KMS-11 (cell line): ENCODE measurements around the gene DISC1.

Experiments
- H2AFZ ChIP-seq: fragments of 200-600 bp; sonication (generic); 2 replicates; pipeline ENCODE4 v1.6.1; 2016; ENCODE audit warnings: antibody characterized with exemption, mixed run types, low read depth
- H3K27ac ChIP-seq: fragments of 200-600 bp; sonication (generic); 2 replicates; pipeline ENCODE4 v1.6.1; 2016; ENCODE audit warnings: mild to moderate bottlenecking, mixed run types
- H3K27me3 ChIP-seq: fragments of 200-600 bp; sonication (generic); 2 replicates; pipeline ENCODE4 v1.6.1; 2017; ENCODE audit warnings: mild to moderate bottlenecking, low read depth, mixed run types, moderate library complexity; ENCODE audit not compliant: insufficient read depth
- H3K36me3 ChIP-seq: fragments of 200-600 bp; sonication (generic); 2 replicates; pipeline ENCODE4 v1.6.1; 2017; ENCODE audit warnings: mild to moderate bottlenecking, mixed run types; ENCODE audit not compliant: insufficient read depth
- H3K4me1 ChIP-seq: fragments of 200-600 bp; sonication (generic); 2 replicates; pipeline ENCODE4 v1.6.1; 2016; ENCODE audit warnings: mild to moderate bottlenecking, low read depth, mixed run types; ENCODE audit not compliant: poor library complexity, severe bottlenecking
- H3K4me2 ChIP-seq: fragments of 200-600 bp; sonication (generic); 2 replicates; pipeline ENCODE4 v1.7.0; 2016; ENCODE audit warnings: mild to moderate bottlenecking, mixed run types
- H3K4me3 ChIP-seq: fragments of 200-600 bp; sonication (generic); IDR thresholded peaks from 2 replicates; pipeline ENCODE4 v1.6.1; 2017; ENCODE audit warnings: low read depth, low read length, mixed read lengths; ENCODE audit not compliant: insufficient read depth
- H3K79me2 ChIP-seq: fragments of 200-600 bp; sonication (generic); 2 replicates; pipeline ENCODE4 v1.6.1; 2016; ENCODE audit warnings: low read depth, mixed run types; ENCODE audit not compliant: insufficient read depth
- H3K9ac ChIP-seq: fragments of 200-600 bp; sonication (generic); 2 replicates; pipeline ENCODE4 v1.6.1; 2016; ENCODE audit warnings: mild to moderate bottlenecking, mixed run types
- H4K20me1 ChIP-seq: fragments of 200-600 bp; sonication (generic); 2 replicates; pipeline ENCODE4 v1.6.1; 2016; ENCODE audit warnings: mild to moderate bottlenecking, mixed run types; ENCODE audit not compliant: insufficient read depth
- CTCF ChIP-seq: fragments of 200-600 bp; sonication (generic); conservative IDR thresholded peaks from 2 replicates; pipeline ENCODE4 v1.6.1; 2017; ENCODE audit warnings: low read depth, mild to moderate bottlenecking, antibody characterized with exemption, low read length, moderate library complexity, mixed read lengths

Gene DISC1

DNA sequence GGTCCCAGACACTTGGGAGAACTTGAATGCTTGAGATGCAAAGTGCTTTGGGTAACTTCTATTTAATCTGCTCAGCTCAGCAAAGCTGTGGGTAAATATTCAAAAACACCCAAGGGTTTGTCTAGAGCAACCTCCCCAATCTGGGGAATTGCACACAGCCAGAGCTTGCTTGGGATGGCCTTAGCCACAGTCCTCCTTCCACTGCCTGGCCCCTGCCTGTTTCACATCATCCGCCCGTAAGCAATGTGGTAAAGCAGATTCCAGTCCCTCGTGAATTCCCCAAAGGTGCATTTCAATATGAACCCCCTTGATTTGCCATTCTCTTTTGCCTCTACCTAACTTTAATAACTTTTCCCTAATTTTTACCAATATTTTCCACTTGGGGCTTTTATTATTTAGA is 418.1 kb downstream of the DISC1 start:
- H3K4me3 ChIP-seq = no peak overlapping the region
- no peaks in the 10 kb centered on the region for H4K20me1 ChIP-seq
- H2AFZ ChIP-seq = no peak overlapping the region
- no peaks in the 10 kb centered on the region for H3K79me2 ChIP-seq
- H3K27me3 ChIP-seq = no peaks in the 10 kb centered on the region
- no peak overlapping the region for H3K4me2 ChIP-seq
- H3K4me1 ChIP-seq = no peaks in the 10 kb centered on the region
- no peak overlapping the region for H3K27ac ChIP-seq
- H3K36me3 ChIP-seq = no peaks in the 10 kb centered on the region
- H3K9ac ChIP-seq = no peak overlapping the region
- TF ChIP-seq CTCF = no peak

DNA sequence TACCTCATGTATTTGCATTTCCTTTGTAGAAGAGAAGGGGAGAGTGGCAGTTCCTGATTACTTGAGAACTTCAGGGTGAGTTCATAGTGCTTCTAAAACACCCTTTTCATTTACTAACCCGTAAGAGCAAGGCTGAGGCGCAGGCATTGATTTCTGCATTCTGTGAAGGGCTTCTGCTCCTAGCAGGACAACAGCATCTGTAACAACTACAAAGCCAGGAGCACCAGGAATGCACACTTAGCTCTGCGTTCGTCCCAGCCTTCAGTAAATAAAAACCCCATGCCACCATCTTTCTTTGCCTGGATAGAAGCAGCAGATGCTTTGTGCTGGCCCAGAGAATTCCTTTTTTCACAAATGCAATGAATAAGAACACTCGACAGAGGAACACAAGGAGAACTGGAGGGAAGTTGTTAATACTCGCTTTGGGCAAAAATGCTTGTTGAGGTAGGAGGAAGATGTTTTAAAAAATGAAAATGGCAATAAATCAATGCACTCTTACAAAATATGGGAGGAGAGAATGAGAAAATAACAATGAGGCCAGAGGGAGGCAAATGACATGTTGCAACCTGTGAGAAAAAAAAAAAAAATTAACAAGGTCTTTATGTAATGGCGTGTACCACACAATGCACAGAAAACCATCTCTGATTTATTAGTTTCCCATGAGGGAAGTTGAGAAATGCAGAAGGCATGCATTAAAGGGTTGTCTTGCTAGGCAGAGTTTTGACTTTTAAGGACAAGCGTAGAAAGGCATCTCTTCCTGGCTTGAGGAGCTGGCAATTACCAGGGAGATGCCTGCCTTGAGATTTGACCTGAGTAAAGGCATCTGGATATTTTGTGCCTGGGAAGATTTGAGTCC is 418.8 kb downstream of the DISC1 start:
- Histone ChIP-seq H3K9ac (no peak overlapping the region), H3K27ac (no peak overlapping the region)

DNA sequence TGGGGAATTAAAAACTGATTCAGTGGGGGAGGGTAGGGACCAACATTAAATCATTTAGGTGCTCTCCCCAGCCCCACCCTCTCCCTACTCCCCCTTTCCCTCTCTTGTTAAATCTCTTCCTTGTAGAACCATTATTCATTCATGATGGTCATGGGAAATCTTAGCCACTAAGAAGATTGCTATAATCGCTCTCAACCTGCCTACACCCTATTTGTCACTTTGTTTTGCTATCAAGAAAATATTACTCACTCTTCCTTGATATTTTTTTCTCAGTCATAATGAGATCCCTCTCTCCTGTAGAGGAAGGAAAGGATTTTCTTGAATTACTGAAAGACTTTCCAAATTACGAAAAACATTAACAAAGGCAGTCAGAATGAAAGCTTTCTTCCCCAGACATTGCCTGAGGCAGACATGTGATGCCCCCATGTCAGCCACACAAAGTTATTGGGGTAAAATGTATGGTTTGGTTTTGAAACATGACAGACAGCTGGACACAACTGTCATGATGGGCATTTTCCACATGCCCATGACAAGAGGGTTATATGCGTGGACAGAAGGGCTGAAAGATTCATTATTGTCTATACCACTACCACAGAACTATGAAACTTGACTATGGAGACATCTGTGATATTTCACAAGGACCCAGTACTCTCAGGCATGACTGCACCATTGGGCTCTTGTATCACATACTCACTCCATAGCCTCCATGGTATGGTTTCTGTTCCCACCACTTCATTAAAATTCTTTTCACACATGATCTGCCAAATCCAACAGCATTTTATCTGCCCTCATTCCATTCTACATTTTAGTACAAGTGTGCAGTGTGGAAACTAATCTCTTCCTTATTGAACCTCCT is 420.1 kb downstream of the DISC1 start:
- no peak for TF ChIP-seq CTCF
- H3K4me1 ChIP-seq = no peaks in the 10 kb centered on the region

More for the DNA sequence above, 418.8 kb downstream of the DISC1 start:
- no peak for TF ChIP-seq CTCF
- H3K79me2 ChIP-seq = no peaks in the 10 kb centered on the region
- H3K27me3 ChIP-seq = no peaks in the 10 kb centered on the region
- H4K20me1 ChIP-seq = no peaks in the 10 kb centered on the region
- H2AFZ ChIP-seq = no peak overlapping the region
- no peak overlapping the region for H3K4me3 ChIP-seq
- no peak overlapping the region for H3K4me2 ChIP-seq
- no peaks in the 10 kb centered on the region for H3K36me3 ChIP-seq
- no peaks in the 10 kb centered on the region for H3K4me1 ChIP-seq

GRCh38 chr1:232047473-232047872 is 420.9 kb downstream of the DISC1 start:
- 0 out of 2 replicates have a peak, but pooled peaks have one; percentile 18 for TF ChIP-seq CTCF
- H3K4me3 ChIP-seq = no peak overlapping the region

More for the DNA sequence above, 420.1 kb downstream of the DISC1 start:
- Histone ChIP-seq H3K4me3 (no peak overlapping the region), H4K20me1 (no peaks in the 10 kb centered on the region), H3K27me3 (no peaks in the 10 kb centered on the region), H3K4me2 (no peak overlapping the region), H2AFZ (no peak overlapping the region), H3K79me2 (no peaks in the 10 kb centered on the region), H3K9ac (no peak overlapping the region), H3K36me3 (no peaks in the 10 kb centered on the region), H3K27ac (no peak overlapping the region)

More at GRCh38 chr1:232047473-232047872, 420.9 kb downstream of the DISC1 start:
- H3K4me2 ChIP-seq = no peak overlapping the region
- H3K27me3 ChIP-seq = no peaks in the 10 kb centered on the region
- H3K27ac ChIP-seq = no peak overlapping the region
- H3K36me3 ChIP-seq = no peaks in the 10 kb centered on the region
- no peak overlapping the region for H2AFZ ChIP-seq
- no peaks in the 10 kb centered on the region for H3K79me2 ChIP-seq
- H3K9ac ChIP-seq = no peak overlapping the region
- no peaks in the 10 kb centered on the region for H4K20me1 ChIP-seq
- no peaks in the 10 kb centered on the region for H3K4me1 ChIP-seq
